AG09319 (cell line): ENCODE data around the gene SFMBT2.

ENCODE experiments used
- DNase-seq: peaks from one replicate; pipeline ENCODE4 v3.0.0-alpha.2; 2010; ENCODE audit warnings: low read depth; ENCODE audit errors: extremely low read depth
- CTCF ChIP-seq: IDR thresholded peaks from 2 replicates; pipeline ENCODE4 v1.5.1; 2011; ENCODE audit warnings: low read depth, mild to moderate bottlenecking, inconsistent platforms, low read length, moderate library complexity

Gene SFMBT2

GRCh38 chr10:7117806-7118674 is 292.8 kb downstream of the SFMBT2 start:
- no peak for TF ChIP-seq CTCF
- DNase-seq: no peak

GRCh38 chr10:7117177-7117799 is 293.5 kb downstream of the SFMBT2 start:
- no peak for TF ChIP-seq CTCF
- DNase-seq: no peak

GRCh38 chr10:7111561-7111960 is 299.3 kb downstream of the SFMBT2 start:
- DNase-seq: no peak
- no peak for TF ChIP-seq CTCF

- no peak for DNase-seq
- TF ChIP-seq CTCF: no peak
Observed at GRCh38 chr10:7111089-7111488, 299.7 kb downstream of the SFMBT2 start.
